T-helper 1 cell treated with Interleukin-12 subunit alpha and Interleukin-12 subunit beta and Interleukin-4 antibody, amounts not matched to agents 30 ng/mL and 1 ng/mL, for 36 hours (primary cell): ENCODE results near the gene FADS1. TPM values are rescaled to one million over a fixed set of nuclear protein-coding genes. Genes with fewer than 3 reads are reported as not detected.

ENCODE experiments used
- intact Hi-C: fragments of 100-400 bp; cut with micrococcal nuclease; formaldehyde crosslinking; loops from one replicate; pipeline ENCODE4 v1.15.1; 2024
- total RNA-seq: library from RNA; stranded (reverse); gene quantifications from 2 replicates; pipeline ENCODE4 v1.2.3, GENCODE V29; 2022

The FADS1 gene
- total RNA-seq, 1 donor from 2014 or later, result 70.0 TPM

DNA sequence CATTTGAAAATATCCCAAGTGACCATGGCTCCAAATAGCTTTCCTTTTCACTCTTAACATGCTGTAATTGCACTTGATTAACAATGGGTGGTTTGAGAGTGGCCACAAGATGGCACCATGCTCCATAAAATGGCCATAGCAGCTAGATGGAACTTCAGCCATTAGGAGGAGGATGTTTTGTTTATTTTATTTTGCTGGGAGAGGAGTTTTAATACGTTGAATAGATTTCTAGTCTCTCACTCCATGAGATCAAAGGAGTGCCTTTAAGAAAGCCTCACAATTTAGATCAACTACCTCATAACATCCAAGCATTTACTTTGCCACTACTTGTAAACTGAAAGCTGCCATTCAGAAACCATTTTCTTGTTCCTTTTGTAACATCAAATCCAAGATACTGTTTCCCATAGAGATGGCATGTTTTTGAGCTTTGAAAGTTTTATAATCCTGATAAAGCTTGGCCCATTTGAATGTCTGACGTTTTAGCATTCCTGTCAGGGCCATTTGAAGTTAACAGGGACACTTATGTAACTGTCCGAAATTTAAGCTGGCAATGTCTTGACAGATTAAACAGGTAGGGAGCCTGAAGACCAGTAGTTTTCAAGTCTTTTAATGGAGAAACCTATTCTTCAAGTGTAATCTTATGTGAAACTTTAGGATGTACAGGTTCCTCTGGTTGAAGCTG, 19.4 kb downstream of the FADS1 start:
- intact Hi-C loops, result loop anchor here (1.0 to 10.0 kb wide), 15 partner anchors 19 to 893 kb away; partner anchors contain the start of genes FADS3 and PRPF19

- intact Hi-C loops, result loop anchor here (10.0 kb wide), 2 partner anchors 759 to 891 kb away; partner anchors contain the start of gene PRPF19
Observed at GRCh38 chr11:61795876-61796526, 20.8 kb downstream of the FADS1 start.

DNA sequence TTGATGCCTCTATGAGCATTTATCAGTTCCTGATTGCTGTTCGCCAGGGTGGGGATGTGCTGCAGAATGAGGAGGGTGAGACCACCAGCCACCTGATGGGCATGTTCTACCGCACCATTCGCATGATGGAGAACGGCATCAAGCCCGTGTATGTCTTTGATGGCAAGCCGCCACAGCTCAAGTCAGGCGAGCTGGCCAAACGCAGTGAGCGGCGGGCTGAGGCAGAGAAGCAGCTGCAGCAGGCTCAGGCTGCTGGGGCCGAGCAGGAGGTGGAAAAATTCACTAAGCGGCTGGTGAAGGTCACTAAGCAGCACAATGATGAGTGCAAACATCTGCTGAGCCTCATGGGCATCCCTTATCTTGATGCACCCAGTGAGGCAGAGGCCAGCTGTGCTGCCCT, 21.3 kb downstream of the FADS1 start:
- intact Hi-C loops, result loop anchor here (10.0 kb wide), 2 partner anchors 759 to 891 kb away; partner anchors contain the start of gene PRPF19

- intact Hi-C loops, result loop anchor here (5.0 to 10.0 kb wide), 4 partner anchors 97 to 1878 kb away; partner anchors contain the start of genes ATL3 and PRPF19
Observed at GRCh38 chr11:61794579-61794978, 22.2 kb downstream of the FADS1 start.

- intact Hi-C loops, result loop anchor here (2.0 to 10.0 kb wide), 7 partner anchors 97 to 1878 kb away; partner anchors contain the start of genes ATL3, CPSF7, GANAB and PRPF19
Observed at GRCh38 chr11:61793829-61794204, 23.0 kb downstream of the FADS1 start.

- intact Hi-C loops, result loop anchor here (2.0 to 10.0 kb wide), 7 partner anchors 96 to 1879 kb away; partner anchors contain the start of genes ATL3, CPSF7, GANAB and PRPF19
Observed at GRCh38 chr11:61793083-61793828, 23.5 kb downstream of the FADS1 start.

DNA sequence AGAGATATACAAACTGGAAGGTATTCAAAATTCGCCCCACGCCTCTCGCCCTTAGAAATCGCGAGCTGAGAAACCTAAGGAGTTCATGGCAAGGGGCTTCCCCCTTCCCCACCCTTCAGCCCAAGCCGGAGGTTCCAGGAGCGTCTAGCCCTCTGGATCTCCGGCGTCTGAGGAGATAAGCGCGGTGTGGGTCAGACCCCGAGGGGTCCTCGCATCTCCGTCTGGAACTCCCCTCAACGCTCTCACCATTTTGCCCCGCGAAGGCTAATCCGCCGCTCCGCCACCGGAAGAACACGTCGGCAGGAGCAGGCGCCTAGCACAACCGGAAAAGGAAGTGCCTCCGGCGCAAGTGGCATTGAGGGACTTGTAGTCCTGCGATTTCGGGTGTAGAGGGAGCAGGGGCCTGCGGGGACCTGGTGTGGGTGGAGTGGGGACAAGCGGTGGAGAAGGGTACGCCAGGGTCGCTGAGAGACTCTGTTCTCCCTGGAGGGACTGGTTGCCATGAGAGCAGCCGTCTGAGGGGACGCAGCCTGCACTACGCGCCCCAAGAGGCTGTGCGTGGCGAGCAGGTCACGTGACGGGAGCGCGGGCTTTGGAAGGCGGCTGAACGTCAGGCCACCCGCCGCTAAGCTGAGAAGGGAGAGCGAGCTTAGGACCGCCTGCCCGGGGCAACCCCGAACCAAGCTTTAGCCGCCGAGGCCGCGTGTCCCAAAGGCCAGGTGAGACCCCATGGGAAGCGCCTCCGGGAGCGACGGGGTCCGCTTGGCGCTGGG, 24.3 kb downstream of the FADS1 start, which contains the start of the genes FEN1 and TMEM258:
FEN1 (plus strand) TSS at position 602 of the 773 bp plus-strand sequence. CDS start 2,451 bp downstream, outside the sequence.
TMEM258 (minus strand) TSS at position 290 of the 773 bp plus-strand sequence; CDS start at position 249, 41 bp downstream.
- intact Hi-C loops, result loop anchor here (1.0 to 10.0 kb wide), 16 partner anchors 15 to 1880 kb away; partner anchors contain the start of genes ATL3, CPSF7, FADS2 and FADS3

GRCh38 chr11:61791737-61792309, 25.0 kb downstream of the FADS1 start:
- intact Hi-C loops, result loop anchor here (1.0 to 10.0 kb wide), 16 partner anchors 15 to 1880 kb away; partner anchors contain the start of genes ATL3, CPSF7, FADS2 and FADS3

DNA sequence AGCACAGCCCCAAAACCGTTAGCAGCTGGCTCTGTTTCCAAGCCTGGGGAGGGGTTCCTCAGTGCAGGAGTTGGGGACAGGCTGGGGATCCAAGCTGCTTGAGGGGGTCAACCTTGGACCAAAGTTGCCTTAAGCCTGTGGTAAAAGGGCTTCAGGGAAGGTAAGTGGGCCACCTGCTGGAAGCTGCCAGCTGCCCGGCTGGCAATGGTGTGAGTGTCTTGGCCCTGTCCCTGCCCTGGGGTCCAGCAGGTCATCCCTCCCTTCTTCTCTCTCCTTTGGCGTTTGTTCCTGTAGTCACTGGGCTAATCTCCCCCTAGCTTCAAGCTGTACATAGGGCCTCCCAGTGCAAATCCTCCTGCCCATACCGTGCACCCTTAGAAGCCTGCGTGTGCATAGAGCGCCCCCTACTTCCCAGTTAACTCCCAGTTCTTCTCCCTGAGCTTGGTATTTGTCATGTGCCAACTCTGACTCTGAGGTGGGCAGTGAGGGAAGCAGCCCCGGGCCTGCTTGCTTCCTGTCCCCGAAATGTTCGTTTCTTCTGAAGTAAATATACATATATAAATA, 28.8 kb downstream of the FADS1 start:
- intact Hi-C loops, result no loop called here

DNA sequence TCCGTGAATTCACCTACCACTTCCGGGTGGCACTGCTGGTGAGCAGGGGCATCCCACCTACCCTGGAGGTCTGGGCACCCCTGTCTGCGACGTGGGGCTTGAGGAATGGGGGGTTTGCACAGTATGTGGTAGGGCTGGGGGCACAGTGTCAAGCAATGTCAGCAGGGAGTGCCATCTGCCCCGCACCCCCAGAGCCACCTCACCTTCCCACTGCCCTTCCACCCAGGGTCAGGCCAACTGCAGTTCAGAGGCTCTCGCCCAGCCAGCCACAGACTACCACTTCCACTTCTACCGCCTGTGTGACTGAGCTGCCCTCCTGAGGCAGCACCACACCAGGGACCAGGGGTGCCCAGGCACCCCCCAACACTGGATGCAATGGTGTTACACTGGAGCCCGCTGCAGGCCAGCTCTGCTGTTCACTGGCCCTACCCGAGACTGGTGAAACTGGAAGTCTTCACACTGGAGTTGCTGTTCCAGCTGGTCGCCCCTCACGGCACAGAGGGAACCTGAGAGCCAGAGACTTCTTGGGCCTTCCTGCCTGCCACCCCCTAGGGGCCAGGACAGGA, 30.9 kb downstream of the FADS1 start:
- intact Hi-C loops, result no loop called here

DNA sequence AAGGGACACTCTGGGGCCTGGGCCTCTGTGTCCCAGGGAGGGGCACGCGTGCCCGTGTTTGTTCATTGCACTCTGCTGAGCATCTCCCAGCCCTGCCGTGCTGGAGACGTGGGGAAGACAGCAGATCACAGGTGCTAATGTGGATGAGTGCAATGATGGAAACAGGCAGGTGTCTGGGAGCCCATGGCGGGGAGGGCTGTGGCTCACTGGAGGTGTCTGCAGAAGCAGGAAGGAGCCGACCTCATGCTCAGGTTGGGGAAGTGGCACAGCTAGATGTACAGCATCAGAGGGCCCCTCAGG, 32.3 kb downstream of the FADS1 start:
- intact Hi-C loops, result no loop called here

DNA sequence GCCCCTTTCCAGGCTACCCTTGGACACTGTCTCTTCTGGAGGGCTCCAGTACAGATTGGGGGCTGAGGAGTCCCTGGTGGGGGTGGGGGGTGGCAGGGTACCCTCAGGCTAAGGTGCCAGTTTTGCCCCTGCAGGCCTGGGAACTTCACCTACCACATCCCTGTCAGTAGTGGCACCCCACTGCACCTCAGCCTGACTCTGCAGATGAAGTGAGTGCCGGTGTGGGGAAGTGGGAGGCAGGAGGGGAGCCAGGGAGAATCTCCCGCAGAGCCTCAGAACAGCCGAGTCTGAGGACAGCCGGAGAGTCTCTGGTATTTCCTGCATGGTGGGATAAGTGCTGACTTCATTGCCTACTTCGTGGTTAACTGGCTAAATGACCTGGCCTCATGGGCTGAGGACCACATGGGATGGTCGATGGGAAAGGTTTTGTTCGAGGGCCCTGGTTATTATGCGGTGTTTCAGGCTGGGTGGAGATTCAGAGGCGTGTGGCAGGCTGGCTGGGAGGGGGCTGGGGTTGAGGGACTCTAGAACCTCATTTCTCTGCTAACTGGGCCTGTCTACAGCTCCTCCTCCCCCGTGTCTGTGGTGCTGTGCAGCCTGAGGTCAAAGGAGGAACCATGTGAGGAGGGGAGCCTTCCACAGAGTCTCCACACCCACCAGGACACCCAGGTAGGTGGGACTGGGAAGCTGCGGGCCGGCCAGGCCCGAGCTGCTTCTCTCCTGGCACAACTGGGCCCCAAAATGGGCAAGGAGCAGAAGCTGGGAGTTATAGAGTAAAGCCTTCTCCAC, 32.9 kb downstream of the FADS1 start:
- intact Hi-C loops, result no loop called here

DNA sequence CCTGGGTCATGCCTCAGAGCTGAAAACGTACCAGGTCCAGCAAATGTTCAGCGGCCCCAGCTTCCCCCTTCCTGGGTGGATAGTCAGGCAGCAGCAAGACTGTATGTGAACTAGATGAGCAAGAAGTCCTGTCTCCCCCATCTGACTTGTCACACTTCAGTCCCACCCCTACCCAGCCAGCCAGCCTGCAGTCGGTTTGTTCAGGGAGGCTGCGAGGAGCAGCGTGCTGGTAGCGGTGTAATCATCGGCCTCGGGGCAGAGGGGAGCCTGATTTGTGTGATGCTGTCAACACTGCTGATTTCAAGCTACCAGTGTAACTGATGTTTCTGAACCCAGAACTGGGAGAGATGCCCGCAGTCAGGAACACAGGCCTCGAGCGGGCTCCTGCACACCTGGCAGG, 34.0 kb downstream of the FADS1 start:
- intact Hi-C loops, result no loop called here

- intact Hi-C loops, result no loop called here
Observed at GRCh38 chr11:61782299-61782698, 34.5 kb downstream of the FADS1 start.

DNA sequence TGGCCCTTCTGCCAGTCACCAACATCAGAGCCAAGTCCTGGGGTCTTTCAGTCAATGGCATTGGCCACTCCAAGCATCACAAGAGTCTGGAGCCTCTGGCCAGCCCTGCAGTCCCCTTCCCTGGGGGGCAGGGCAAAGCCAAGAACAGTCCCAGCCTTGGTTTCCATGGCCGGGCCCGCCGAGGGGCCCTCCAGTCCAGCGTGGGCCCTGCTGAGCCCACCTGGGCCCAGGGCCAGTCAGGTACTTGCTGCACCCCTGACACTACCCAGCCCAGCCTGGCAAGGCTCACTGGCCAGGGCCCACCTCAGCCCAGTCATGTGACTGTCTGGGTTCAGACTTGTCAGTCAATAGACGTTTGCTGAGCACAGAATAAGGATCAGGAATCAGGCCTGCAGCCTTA, 35.2 kb downstream of the FADS1 start:
- intact Hi-C loops, result no loop called here

GRCh38 chr11:61780581-61781162, 36.1 kb downstream of the FADS1 start:
- intact Hi-C loops, result no loop called here

DNA sequence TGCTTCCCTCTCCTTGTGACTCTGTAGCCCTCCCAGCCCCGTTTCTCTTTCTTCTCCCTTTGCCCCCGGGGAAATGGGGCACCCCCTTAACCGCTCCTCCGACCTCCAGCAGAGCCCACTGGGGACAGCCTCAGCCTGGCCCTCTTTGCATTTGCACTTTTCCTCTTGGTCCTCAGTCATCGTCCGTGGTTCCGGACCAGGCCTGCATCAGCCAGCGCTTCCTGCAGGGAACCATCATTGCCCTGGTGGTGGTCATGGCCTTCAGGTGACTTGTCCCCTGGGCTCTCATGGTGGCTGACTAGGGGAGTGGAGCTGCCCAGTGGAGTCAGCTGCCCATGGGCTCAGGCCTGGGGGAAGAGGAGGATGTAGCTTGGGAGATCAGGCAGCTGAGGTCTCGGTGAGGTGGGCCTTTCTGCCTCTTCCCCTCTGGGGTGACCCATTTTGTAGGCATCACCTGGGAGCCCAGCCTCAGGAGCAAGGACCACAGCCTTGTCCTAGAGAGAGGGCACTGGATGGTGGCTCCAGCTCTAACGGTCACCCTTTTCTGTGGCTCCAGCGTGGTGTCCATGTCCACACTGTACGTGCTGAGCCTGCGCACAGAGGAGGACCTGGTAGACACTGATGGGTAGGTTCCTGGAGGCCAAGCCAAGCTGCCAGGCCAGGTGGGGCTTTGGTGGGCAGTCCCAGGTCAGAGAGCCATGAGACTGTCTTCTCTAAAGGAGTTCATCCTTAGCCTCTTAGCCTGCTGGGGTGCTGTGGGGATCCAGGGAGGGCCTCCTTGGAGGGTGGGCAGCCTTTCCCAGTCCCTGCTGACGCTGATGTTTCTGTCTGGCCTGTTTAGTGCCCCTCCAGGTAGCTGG, 36.9 kb downstream of the FADS1 start:
- intact Hi-C loops, result no loop called here
